ENCODE results near the gene MIPOL1. TPM values are rescaled to one million over a fixed set of nuclear protein-coding genes. Genes with fewer than 3 reads are reported as not detected.

MIPOL1 gene
- total and polyA plus RNA-seq, 2 of the 4 experiments (the other 2 are of a cell fraction): 2.7 to 5.9 TPM

GRCh38 chr14:37329189-37330001 is 131.7 kb downstream of the MIPOL1 start:
- ChIA-PET POLR2A (ENCODE audit: unreplicated experiment) (no interaction called here), CTCF (interaction anchor here (0.6 to 1.4 kb wide), 2 partner anchors 11 to 141 kb away, joined by 3 to 4 read pairs; no protein-coding TSS in a partner anchor)
- H3K56ac ChIP-seq (ENCODE audit: extremely low read depth, insufficient read depth, low read length): no peak overlapping the region
- no peak overlapping the region for H2BK20ac ChIP-seq (ENCODE audit: low read depth, low read length)
- H4K8ac ChIP-seq (ENCODE audit: low read depth in 2 of 2, low read length in 2 of 2): no peak overlapping the region
- H3K9me3 ChIP-seq (ENCODE audit: control insufficient read depth, insufficient read depth, low read length): no peaks in the 10 kb centered on the region; the same call in 1 of the 2 replicates
- no TSS peak for BruUV-seq (replicated peaks)
- H4K5ac ChIP-seq (ENCODE audit: low read depth, low read length): no peak overlapping the region
- H2BK15ac ChIP-seq (ENCODE audit: low read depth, low read length): no peak overlapping the region
- no peak overlapping the region for H3K4me3 ChIP-seq (ENCODE audit: insufficient read depth, low read depth, low read length)
- H4K20me1 ChIP-seq (ENCODE audit: insufficient read depth, low read length): no peaks in the 10 kb centered on the region
- in situ Hi-C loops (cut with MboI; ENCODE audit: low sequenced_read_pairs): no loop called here
- ATAC-seq (ENCODE audit: low read depth) (no peak), DNase-seq (no peak)
- H2AK9ac ChIP-seq (replicated peaks; ENCODE audit: low read depth, low read length, poor library complexity): no peak overlapping the region
- H4K91ac ChIP-seq (ENCODE audit: insufficient read depth, low read depth, low read length): no peak overlapping the region
- no peak overlapping the region for H3K27ac ChIP-seq (ENCODE audit: insufficient read depth, low read length)
- no peak overlapping the region for H2BK120ac ChIP-seq (ENCODE audit: low read depth, low read length)
- H3K18ac ChIP-seq (ENCODE audit: low read depth, low read length): no peak overlapping the region
- H3K9ac ChIP-seq (ENCODE audit: low read depth, low read length): no peak overlapping the region
- no peak overlapping the region for H3K4ac ChIP-seq (ENCODE audit: low read depth, low read length)
- no peak overlapping the region for H3K4me2 ChIP-seq (ENCODE audit: low read depth, low read length)
- H2AK5ac ChIP-seq (ENCODE audit: low read depth, low read length): no peak overlapping the region
- dilution Hi-C loops (cut with HindIII; ENCODE audit: low sequenced_read_pairs, unreplicated experiment): no loop called here
- no peaks in the 10 kb centered on the region for H3K79me1 ChIP-seq (ENCODE audit: low read depth in 1 of 2, low read length in 2 of 2)
- intact Hi-C loops (cut with micrococcal nuclease): no loop called here
- H3K23ac ChIP-seq (ENCODE audit: low read depth, low read length): no peak overlapping the region
- H3K14ac ChIP-seq (replicated peaks; ENCODE audit: low read depth, low read length): no peak overlapping the region
- no peak overlapping the region for H2AFZ ChIP-seq (replicated peaks; ENCODE audit: low read length, poor library complexity)
- no peak overlapping the region for H2BK5ac ChIP-seq (ENCODE audit: low read depth, low read length, poor library complexity, severe bottlenecking)
- no CpG with 5 or more reads among the region's 2 CpGs for WGBS, 2 experiments (ENCODE audit: extremely low coverage in 2 of 2, insufficient read length in 1 of 2)
- no peaks in the 10 kb centered on the region for H3K9me1 ChIP-seq (ENCODE audit: insufficient read depth, low read length)
- H3K36me3 ChIP-seq (ENCODE audit: control insufficient read depth, insufficient read depth, low read length): no peaks in the 10 kb centered on the region
- H3K4me1 ChIP-seq (ENCODE audit: control insufficient read depth, insufficient read depth, low read length): no peaks in the 10 kb centered on the region
- H3K27me3 ChIP-seq (ENCODE audit: control insufficient read depth, insufficient read depth, low read length): no peaks in the 10 kb centered on the region
- no peak for TF ChIP-seq MXI1 (IDR thresholded peaks at IDR 0.05; ENCODE audit: borderline replicate concordance, low read depth, low read length)
- TF ChIP-seq CEBPB (IDR thresholded peaks at IDR 0.05; ENCODE audit: low read depth, low read length): no peak
- TF ChIP-seq, protein P1, sequence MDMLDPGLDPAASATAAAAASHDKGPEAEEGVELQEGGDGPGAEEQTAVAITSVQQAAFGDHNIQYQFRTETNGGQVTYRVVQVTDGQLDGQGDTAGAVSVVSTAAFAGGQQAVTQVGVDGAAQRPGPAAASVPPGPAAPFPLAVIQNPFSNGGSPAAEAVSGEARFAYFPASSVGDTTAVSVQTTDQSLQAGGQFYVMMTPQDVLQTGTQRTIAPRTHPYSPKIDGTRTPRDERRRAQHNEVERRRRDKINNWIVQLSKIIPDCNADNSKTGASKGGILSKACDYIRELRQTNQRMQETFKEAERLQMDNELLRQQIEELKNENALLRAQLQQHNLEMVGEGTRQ (IDR thresholded peaks at IDR 0.05; ENCODE audit: low read depth, low read length): no peak
- TF ChIP-seq MAZ (IDR thresholded peaks at IDR 0.05; ENCODE audit: borderline replicate concordance, low read depth, low read length): no peak
- no peak for TF ChIP-seq SMC3 (IDR thresholded peaks at IDR 0.05; ENCODE audit: low read depth, low read length)
- TF ChIP-seq, protein P2, sequence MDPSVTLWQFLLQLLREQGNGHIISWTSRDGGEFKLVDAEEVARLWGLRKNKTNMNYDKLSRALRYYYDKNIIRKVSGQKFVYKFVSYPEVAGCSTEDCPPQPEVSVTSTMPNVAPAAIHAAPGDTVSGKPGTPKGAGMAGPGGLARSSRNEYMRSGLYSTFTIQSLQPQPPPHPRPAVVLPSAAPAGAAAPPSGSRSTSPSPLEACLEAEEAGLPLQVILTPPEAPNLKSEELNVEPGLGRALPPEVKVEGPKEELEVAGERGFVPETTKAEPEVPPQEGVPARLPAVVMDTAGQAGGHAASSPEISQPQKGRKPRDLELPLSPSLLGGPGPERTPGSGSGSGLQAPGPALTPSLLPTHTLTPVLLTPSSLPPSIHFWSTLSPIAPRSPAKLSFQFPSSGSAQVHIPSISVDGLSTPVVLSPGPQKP (IDR thresholded peaks at IDR 0.05; ENCODE audit: borderline replicate concordance, low read depth, low read length): no peak
- TF ChIP-seq CHD1 (IDR thresholded peaks at IDR 0.05; ENCODE audit: low read depth, low read length): no peak
- no peak for TF ChIP-seq POLR2A (IDR thresholded peaks at IDR 0.05; ENCODE audit: low read depth, low read length)
- no peak for TF ChIP-seq RAD21 (IDR thresholded peaks at IDR 0.05; ENCODE audit: low read length)
- TF ChIP-seq FOS (IDR thresholded peaks at IDR 0.05; ENCODE audit: low read depth, low read length): no peak
- no peak for TF ChIP-seq MAFK (IDR thresholded peaks at IDR 0.05; ENCODE audit: low read depth, low read length)
- TF ChIP-seq RCOR1 (IDR thresholded peaks at IDR 0.05; ENCODE audit: insufficient replicate concordance, low read length): no peak
- no peak for TF ChIP-seq RFX5 (IDR thresholded peaks at IDR 0.05; ENCODE audit: low read depth, low read length)
- TF ChIP-seq CTCF (conservative IDR thresholded peaks at IDR 0.05; ENCODE audit: low read depth, low read length): no peak
- TF ChIP-seq BHLHE40 (IDR thresholded peaks at IDR 0.05; ENCODE audit: low read depth, low read length): no peak
